ENCODE data around the gene SUV39H1.
A peak's percentile ranks its signal among the peaks of the same experiment; 100 is the strongest.
"Not testable (repeated sequence)": the region's sequence is repeated elsewhere in the genome, so short reads cannot be mapped to it uniquely, and the experiment has no call there.

SUV39H1 gene

DNA sequence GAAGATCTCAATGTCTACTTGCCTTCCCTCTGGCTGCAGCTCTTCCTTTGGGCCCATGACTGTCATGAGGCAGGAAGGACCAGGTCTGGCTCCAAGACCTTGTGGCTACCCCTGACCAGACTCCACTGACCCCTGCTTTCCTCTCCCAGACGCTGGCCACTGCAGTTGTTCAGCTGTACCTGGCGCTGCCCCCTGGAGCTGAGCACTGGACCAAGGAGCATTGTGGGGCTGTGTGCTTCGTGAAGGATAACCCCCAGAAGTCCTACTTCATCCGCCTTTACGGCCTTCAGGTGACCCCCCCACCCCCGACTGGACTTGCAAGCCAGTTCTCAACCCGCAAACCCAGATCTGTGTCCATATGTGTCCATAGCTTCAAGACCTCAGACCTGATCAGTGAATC lies 12.4 kb upstream of the SUV39H1 start:
- H3K27me3 ChIP-seq: peaks cover 0 to 10% of the 10 kb centered on the region in 2 donors
- H3K9me3 ChIP-seq: no peaks in the 10 kb centered on the region
- intact Hi-C loops (cut with DNase I; ENCODE audit: low total_unique reads): no loop called here
- H3K4me3 ChIP-seq: peak overlapping the region; percentile 21 to 25
- TF ChIP-seq, protein P1, sequence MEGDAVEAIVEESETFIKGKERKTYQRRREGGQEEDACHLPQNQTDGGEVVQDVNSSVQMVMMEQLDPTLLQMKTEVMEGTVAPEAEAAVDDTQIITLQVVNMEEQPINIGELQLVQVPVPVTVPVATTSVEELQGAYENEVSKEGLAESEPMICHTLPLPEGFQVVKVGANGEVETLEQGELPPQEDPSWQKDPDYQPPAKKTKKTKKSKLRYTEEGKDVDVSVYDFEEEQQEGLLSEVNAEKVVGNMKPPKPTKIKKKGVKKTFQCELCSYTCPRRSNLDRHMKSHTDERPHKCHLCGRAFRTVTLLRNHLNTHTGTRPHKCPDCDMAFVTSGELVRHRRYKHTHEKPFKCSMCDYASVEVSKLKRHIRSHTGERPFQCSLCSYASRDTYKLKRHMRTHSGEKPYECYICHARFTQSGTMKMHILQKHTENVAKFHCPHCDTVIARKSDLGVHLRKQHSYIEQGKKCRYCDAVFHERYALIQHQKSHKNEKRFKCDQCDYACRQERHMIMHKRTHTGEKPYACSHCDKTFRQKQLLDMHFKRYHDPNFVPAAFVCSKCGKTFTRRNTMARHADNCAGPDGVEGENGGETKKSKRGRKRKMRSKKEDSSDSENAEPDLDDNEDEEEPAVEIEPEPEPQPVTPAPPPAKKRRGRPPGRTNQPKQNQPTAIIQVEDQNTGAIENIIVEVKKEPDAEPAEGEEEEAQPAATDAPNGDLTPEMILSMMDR (IDR thresholded peaks at IDR 0.05): no peak
- no peak overlapping the region for H3K27ac ChIP-seq
- no peaks in the 10 kb centered on the region for H3K4me1 ChIP-seq
- no peaks in the 10 kb centered on the region for H3K36me3 ChIP-seq
- DNase-seq: no peak

- Histone ChIP-seq H3K27ac (no peak overlapping the region), H3K4me3 (no peak overlapping the region), H3K27me3 (peaks cover 0 to 10% of the 10 kb centered on the region in 2 donors), H3K4me1 (no peaks in the 10 kb centered on the region), H3K9me3 (no peaks in the 10 kb centered on the region), H3K36me3 (no peaks in the 10 kb centered on the region)
- intact Hi-C loops (cut with DNase I; ENCODE audit: low total_unique reads): no loop called here
- no peak for DNase-seq
- TF ChIP-seq, protein P1 (IDR thresholded peaks at IDR 0.05): no peak
Observed at GRCh38 chrX:48685416-48685815, 11.1 kb upstream of the SUV39H1 start.

DNA sequence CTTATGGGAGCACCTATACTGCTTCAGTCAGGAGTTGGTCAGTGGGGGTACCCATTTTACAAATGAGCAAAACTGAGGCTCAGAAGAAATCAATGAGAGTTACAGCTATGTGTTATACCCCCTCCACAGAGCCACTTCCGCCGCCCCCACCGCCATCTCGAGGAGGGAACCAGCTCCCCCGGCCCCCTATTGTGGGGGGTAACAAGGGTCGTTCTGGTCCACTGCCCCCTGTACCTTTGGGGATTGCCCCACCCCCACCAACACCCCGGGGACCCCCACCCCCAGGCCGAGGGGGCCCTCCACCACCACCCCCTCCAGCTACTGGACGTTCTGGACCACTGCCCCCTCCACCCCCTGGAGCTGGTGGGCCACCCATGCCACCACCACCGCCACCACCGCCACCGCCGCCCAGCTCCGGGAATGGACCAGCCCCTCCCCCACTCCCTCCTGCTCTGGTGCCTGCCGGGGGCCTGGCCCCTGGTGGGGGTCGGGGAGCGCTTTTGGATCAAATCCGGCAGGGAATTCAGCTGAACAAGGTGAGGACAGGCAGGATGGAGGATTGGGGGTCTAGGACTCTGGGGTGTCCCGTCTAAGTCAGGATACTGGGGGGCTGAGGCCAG lies 7.9 kb upstream of the SUV39H1 start:
- Histone ChIP-seq H3K27me3 (peaks cover 0 to 10% of the 10 kb centered on the region in 2 donors), H3K4me3 (no peak overlapping the region), H3K27ac (no peak overlapping the region), H3K4me1 (no peaks in the 10 kb centered on the region), H3K9me3 (no peaks in the 10 kb centered on the region), H3K36me3 (no peaks in the 10 kb centered on the region)
- no peak for DNase-seq
- intact Hi-C loops (cut with DNase I; ENCODE audit: low total_unique reads): no loop called here
- TF ChIP-seq, protein P1 (IDR thresholded peaks at IDR 0.05): no peak

DNA sequence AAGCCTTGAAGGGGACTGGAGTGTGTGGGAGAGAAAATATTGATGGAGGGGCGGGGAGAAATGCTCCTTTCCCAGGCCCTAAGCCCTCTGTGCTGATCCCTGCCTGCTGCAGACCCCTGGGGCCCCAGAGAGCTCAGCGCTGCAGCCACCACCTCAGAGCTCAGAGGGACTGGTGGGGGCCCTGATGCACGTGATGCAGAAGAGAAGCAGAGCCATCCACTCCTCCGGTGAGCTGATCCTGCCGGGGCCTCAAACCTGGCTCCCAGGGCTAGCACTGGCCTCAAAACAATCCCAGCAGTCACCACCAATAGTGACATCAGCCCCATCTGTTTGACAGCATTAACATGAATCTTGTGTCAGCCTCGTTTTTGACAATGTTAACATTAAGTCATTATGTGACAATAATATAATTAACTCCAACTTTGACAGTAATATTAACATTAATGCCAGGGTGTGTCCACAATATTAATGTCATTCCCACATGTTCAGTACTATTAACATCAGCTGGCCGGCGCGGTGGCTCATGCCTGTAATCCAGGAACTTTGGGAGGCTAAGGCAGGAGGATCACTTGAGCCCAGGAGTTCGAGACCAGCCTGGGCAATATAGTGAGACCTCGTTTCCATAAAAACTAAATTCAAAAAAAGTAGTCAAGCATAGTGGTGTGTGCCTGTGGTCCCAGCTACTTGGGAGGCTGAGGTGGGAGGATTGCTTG lies 7.2 kb upstream of the SUV39H1 start:
- TF ChIP-seq, protein P1 (IDR thresholded peaks at IDR 0.05): no peak
- DNase-seq: no peak
- intact Hi-C loops (cut with DNase I; ENCODE audit: low total_unique reads): no loop called here

GRCh38 chrX:48691746-48692145 lies 4.8 kb upstream of the SUV39H1 start:
- intact Hi-C loops (cut with DNase I; ENCODE audit: low total_unique reads); H3K9me3 ChIP-seq; DNase-seq; H3K4me3 ChIP-seq; H3K4me1 ChIP-seq; H3K27ac ChIP-seq; H3K36me3 ChIP-seq; H3K27me3 ChIP-seq: not testable (repeated sequence)

More for the DNA sequence above, 7.2 kb upstream of the SUV39H1 start:
- H3K9me3 ChIP-seq: no peaks in the 10 kb centered on the region
- no peaks in the 10 kb centered on the region for H3K4me1 ChIP-seq
- peaks cover 0 to 10% of the 10 kb centered on the region in 2 donors for H3K27me3 ChIP-seq
- no peak overlapping the region for H3K4me3 ChIP-seq
- H3K36me3 ChIP-seq: no peaks in the 10 kb centered on the region
- H3K27ac ChIP-seq: no peak overlapping the region

- H3K27ac ChIP-seq: peak overlapping the region; percentile 93 to 97
- H3K9me3 ChIP-seq: no peaks in the 10 kb centered on the region
- TF ChIP-seq, protein P1 (IDR thresholded peaks at IDR 0.05): no peak
- peaks cover 0 to 12% (median 3%) of the 10 kb centered on the region in 4 donors for H3K4me1 ChIP-seq
- no peak for DNase-seq
- intact Hi-C loops (cut with DNase I; ENCODE audit: low total_unique reads): no loop called here
- H3K27me3 ChIP-seq: no peaks in the 10 kb centered on the region
- H3K4me3 ChIP-seq: no peak overlapping the region
- H3K36me3 ChIP-seq: peaks cover 0 to 11% (median 2%) of the 10 kb centered on the region in 3 donors
Observed at GRCh38 chrX:48694776-48695533, 1.6 kb upstream of the SUV39H1 start.
